Ishikawa (cell line): Measurements from ENCODE around the gene AKAP10.

Source experiments
- CEBPB ChIP-seq: IDR thresholded peaks from 2 replicates; pipeline ENCODE4 v1.6.1; 2012
- CREB1 ChIP-seq: IDR thresholded peaks from 2 replicates; pipeline ENCODE4 v1.6.1; 2012; ENCODE audit warnings: low read depth
- EGR1 ChIP-seq: IDR thresholded peaks from 2 replicates; pipeline ENCODE4 v1.6.1; 2012
- EP300 ChIP-seq: IDR thresholded peaks from 2 replicates; pipeline ENCODE4 v1.6.1; 2012; ENCODE audit warnings: borderline replicate concordance
- FOXM1 ChIP-seq: IDR thresholded peaks from 2 replicates; pipeline ENCODE4 v1.6.1; 2012; ENCODE audit warnings: low read depth, borderline replicate concordance
- MAX ChIP-seq: IDR thresholded peaks from 2 replicates; pipeline ENCODE4 v1.6.1; 2012
- NFIC ChIP-seq: IDR thresholded peaks from 2 replicates; pipeline ENCODE4 v1.6.1; 2012
- RAD21 ChIP-seq: IDR thresholded peaks from 2 replicates; pipeline ENCODE4 v1.6.1; 2012; ENCODE audit warnings: low read depth
- REST ChIP-seq: IDR thresholded peaks from 2 replicates; pipeline ENCODE4 v1.6.1; 2012; ENCODE audit warnings: low read depth, mild to moderate bottlenecking
- TAF1 ChIP-seq: IDR thresholded peaks from 2 replicates; pipeline ENCODE4 v1.6.1; 2012; ENCODE audit warnings: low read depth, mild to moderate bottlenecking
- TCF12 ChIP-seq: IDR thresholded peaks from 2 replicates; pipeline ENCODE4 v1.6.1; 2012; ENCODE audit warnings: low read depth
- TEAD4 ChIP-seq: IDR thresholded peaks from 2 replicates; pipeline ENCODE4 v1.6.1; 2012
- USF1 ChIP-seq: IDR thresholded peaks from 2 replicates; pipeline ENCODE4 v1.6.1; 2012
- YY1 ChIP-seq: IDR thresholded peaks from 2 replicates; pipeline ENCODE4 v1.6.1; 2012; ENCODE audit warnings: low read depth
- ZBTB7A ChIP-seq: IDR thresholded peaks from 2 replicates; pipeline ENCODE4 v1.6.1; 2012; ENCODE audit warnings: low read depth

AKAP10 gene

GRCh38 chr17:19979917-19980770 lies 2.5 kb upstream of the AKAP10 start:
- TF ChIP-seq YY1, result no peak
- TF ChIP-seq EGR1, result no peak
- no peak for TF ChIP-seq NFIC
- no peak for TF ChIP-seq MAX
- no peak for TF ChIP-seq RAD21
- no peak for TF ChIP-seq TAF1
- no peak for TF ChIP-seq CEBPB
- TF ChIP-seq USF1, result no peak
- no peak for TF ChIP-seq CREB1
- TF ChIP-seq ZBTB7A, result no peak

- TF ChIP-seq TAF1 (no peak), NFIC (no peak), CEBPB (no peak), REST (no peak), RAD21 (no peak), YY1 (no peak), USF1 (no peak), CREB1 (no peak), MAX (no peak), EP300 (no peak), TEAD4 (no peak), EGR1 (no peak), TCF12 (no peak), ZBTB7A (no peak), FOXM1 (no peak)
Observed at GRCh38 chr17:19978805-19979211, 1.2 kb upstream of the AKAP10 start.

- TF ChIP-seq EP300, result no peak
- TF ChIP-seq CREB1, result no peak
- TF ChIP-seq USF1, result no peak
Observed at GRCh38 chr17:19978209-19978802, 678 bp upstream of the AKAP10 start.

- TF ChIP-seq MAX (no peak), TAF1 (no peak), YY1 (no peak)
Observed at GRCh38 chr17:19975601-19976000, 2.0 kb downstream of the AKAP10 start.

GRCh38 chr17:19973156-19973555 lies 4.5 kb downstream of the AKAP10 start:
- TF ChIP-seq TAF1, result no peak
- no peak for TF ChIP-seq CEBPB
- TF ChIP-seq ZBTB7A, result no peak
- no peak for TF ChIP-seq RAD21
- no peak for TF ChIP-seq EP300
- no peak for TF ChIP-seq CREB1
- TF ChIP-seq REST, result no peak
- no peak for TF ChIP-seq MAX
